Choroid plexus epithelial cell (primary cell): ENCODE measurements around the gene MPZL3.

Source experiments
- DNase-seq: peaks from one replicate; pipeline ENCODE4 v3.0.0-alpha.2; 2010; ENCODE audit warnings: low read depth
- H3K4me3 ChIP-seq: 2 replicates; pipeline ENCODE4 v1.5.1; 2011; ENCODE audit warnings: low read depth, mild to moderate bottlenecking, control low read depth, low read length, moderate library complexity
- TF ChIP-seq, protein P1 (sequence below): conservative IDR thresholded peaks from 2 replicates; pipeline ENCODE4 v1.5.1; 2011; ENCODE audit warnings: low read depth, mild to moderate bottlenecking, control low read depth, inconsistent platforms, low read length, moderate library complexity

Gene MPZL3

GRCh38 chr11:118214210-118214914 lies 37.8 kb downstream of the MPZL3 start:
- no peak for DNase-seq
- TF ChIP-seq, protein P1, sequence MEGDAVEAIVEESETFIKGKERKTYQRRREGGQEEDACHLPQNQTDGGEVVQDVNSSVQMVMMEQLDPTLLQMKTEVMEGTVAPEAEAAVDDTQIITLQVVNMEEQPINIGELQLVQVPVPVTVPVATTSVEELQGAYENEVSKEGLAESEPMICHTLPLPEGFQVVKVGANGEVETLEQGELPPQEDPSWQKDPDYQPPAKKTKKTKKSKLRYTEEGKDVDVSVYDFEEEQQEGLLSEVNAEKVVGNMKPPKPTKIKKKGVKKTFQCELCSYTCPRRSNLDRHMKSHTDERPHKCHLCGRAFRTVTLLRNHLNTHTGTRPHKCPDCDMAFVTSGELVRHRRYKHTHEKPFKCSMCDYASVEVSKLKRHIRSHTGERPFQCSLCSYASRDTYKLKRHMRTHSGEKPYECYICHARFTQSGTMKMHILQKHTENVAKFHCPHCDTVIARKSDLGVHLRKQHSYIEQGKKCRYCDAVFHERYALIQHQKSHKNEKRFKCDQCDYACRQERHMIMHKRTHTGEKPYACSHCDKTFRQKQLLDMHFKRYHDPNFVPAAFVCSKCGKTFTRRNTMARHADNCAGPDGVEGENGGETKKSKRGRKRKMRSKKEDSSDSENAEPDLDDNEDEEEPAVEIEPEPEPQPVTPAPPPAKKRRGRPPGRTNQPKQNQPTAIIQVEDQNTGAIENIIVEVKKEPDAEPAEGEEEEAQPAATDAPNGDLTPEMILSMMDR: no peak
- H3K4me3 ChIP-seq: no peak overlapping the region

GRCh38 chr11:118213781-118214180 lies 38.4 kb downstream of the MPZL3 start:
- H3K4me3 ChIP-seq: no peak overlapping the region
- no peak for DNase-seq
- TF ChIP-seq, protein P1: no peak

DNA sequence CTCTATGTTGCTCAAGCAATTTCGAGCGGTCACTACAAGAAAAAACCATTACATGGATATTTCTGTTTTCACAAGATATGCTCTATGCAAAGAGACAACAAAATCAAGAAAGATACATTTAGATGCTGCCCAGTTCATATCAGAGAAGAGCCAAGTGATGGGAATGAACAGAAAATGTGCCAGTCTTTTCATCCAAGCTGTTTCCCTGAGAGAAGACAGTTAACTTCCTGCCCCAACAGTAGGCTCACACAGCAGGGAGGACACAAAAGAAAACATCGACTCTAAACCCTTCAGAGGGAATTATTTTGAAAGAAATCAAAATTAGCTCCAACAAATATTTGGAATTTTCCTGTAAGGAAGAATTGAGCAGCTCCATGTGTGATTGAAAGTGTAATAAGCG lies 39.0 kb downstream of the MPZL3 start:
- no peak overlapping the region for H3K4me3 ChIP-seq
- TF ChIP-seq, protein P1: no peak
- no peak for DNase-seq

DNA sequence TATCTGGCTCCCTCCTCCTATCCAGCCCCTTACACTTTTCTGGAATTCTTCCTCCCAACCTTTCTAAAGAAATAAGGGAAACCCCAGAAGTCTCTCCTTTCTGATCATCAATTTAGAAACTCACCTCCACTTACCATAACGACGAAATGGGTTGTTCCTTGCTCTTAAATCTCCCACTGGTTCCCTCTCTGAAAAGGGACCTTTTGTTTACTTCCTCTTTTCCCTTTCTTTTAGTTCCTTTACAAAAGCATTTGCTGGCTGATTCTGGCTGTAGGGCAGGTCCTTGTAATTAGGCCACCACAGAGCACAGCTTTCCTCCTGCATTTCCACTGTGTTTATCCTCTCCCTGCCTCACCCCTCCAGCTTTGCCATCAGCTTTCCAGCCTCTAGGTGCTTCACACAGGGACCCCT lies 39.4 kb downstream of the MPZL3 start:
- TF ChIP-seq, protein P1: no peak
- no peak overlapping the region for H3K4me3 ChIP-seq
- no peak for DNase-seq

GRCh38 chr11:118212131-118212725 lies 39.9 kb downstream of the MPZL3 start:
- no peak overlapping the region for H3K4me3 ChIP-seq
- TF ChIP-seq, protein P1: no peak
- no peak for DNase-seq

DNA sequence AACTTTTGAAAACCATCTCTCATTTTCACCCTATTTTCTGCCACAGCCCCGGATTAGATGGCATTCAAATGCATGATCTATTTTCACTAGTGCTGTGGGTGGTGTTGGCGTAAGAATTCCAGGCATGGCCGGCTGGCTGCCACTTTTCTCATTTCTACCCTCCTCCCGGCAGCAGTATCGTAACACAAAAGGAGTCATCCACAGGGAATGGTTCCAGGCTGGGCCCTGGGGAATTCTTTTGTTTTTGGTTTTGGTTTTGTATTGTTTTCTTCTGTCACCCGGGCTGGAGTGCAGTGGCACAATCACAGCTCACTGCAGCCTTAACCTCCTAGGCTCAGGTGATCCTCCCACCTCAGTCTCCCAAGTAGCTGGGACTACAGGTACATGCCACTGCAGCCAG lies 41.2 kb downstream of the MPZL3 start:
- no peak for DNase-seq
- H3K4me3 ChIP-seq: no peak overlapping the region
- TF ChIP-seq, protein P1: no peak

DNA sequence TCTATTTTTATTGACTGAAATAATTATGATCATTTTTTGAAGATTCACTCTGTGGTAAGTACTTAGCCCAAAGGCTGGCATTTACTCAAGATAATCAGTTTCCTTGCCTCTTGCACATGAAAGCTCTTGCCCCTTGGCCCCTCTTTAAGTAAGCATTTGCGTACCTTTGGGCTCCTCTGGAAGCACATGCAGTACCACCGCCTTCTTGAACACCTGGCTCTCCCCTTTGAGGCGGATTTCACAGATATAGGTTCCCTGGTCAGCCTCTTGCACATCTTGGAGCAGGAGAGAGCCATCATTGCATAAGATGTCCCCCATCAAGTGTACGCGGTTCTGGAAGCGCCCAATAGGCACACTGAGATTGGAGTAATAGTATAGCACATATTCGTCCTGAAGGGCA lies 41.8 kb downstream of the MPZL3 start:
- no peak overlapping the region for H3K4me3 ChIP-seq
- TF ChIP-seq, protein P1: no peak
- DNase-seq: no peak
